Measurements from ENCODE around the gene MORN5. TPM values are rescaled to one million over a fixed set of nuclear protein-coding genes. Genes with fewer than 3 reads are reported as not detected.

The MORN5 gene
- total and polyA plus RNA-seq, 9 of the 15 experiments (the other 6 are each of a cell fraction or from before 2014, with no cell fraction given), result not detected

- peak overlapping the region; percentile 41; the same call in 1 of the 2 replicates for H3K4me2 ChIP-seq (ENCODE audit: insufficient read depth, low read length)
- H3K9me1 ChIP-seq (ENCODE audit: control insufficient read depth, insufficient read depth, low read length), result no peaks in the 10 kb centered on the region
- TF ChIP-seq SOX6 (IDR thresholded peaks at IDR 0.05), result no peak
- no peak for TF ChIP-seq PTBP1 (IDR thresholded peaks at IDR 0.05; ENCODE audit: low read depth, low read length)
- no peak for TF ChIP-seq KDM2B (CRISPR knock-in tag; IDR thresholded peaks at IDR 0.05)
- TF ChIP-seq MCM5 (IDR thresholded peaks at IDR 0.05; ENCODE audit: low read depth), result no peak
- TF ChIP-seq CAMTA2 (CRISPR knock-in tag; conservative IDR thresholded peaks at IDR 0.05), result no peak
- no peak for TF ChIP-seq SNIP1 (IDR thresholded peaks at IDR 0.05; ENCODE audit: low read depth)
- TF ChIP-seq ZBTB33 (CRISPR knock-in tag; IDR thresholded peaks at IDR 0.05), result peak; percentile 77; the same call in 1 of the 2 replicates
- no peak for TF ChIP-seq RCOR1 (IDR thresholded peaks at IDR 0.05; ENCODE audit: borderline replicate concordance in 1 of 2, low read depth in 2 of 2, low read length in 2 of 2)
- no peak for TF ChIP-seq ZNF197 (CRISPR knock-in tag; IDR thresholded peaks at IDR 0.05; ENCODE audit: low read depth)
- no TSS peak for BruUV-seq (replicated peaks)
- WGBS (ENCODE audit: insufficient coverage, low coverage, missing lambda C conversion rate), result 66% methylated on average over 11 of the region's 27 CpGs
- in situ Hi-C loops (cut with MboI), result loop anchor here (10.0 kb wide), 1 partner anchor 1956 kb away; no protein-coding TSS in a partner anchor
- H3K9ac ChIP-seq (ENCODE audit: insufficient read depth in 1 of 2, low read depth in 2 of 2, low read length in 2 of 2), result no peak overlapping the region
- FAIRE-seq, result no peak
- ChIA-PET POLR2A (no interaction called here), CTCF (ENCODE audit: low intra/inter-chr PET ratio) (no interaction called here)
- no peaks in the 10 kb centered on the region for H3K79me2 ChIP-seq (ENCODE audit: control insufficient read depth, insufficient read depth, low read length)
- peak overlapping the region; percentile 58 for H2AFZ ChIP-seq (ENCODE audit: low read depth, low read length)
- intact Hi-C loops (cut with micrococcal nuclease), result no loop called here
- no peak for DNase-seq (ENCODE audit: extremely low read depth in 1 of 4, low spot score in 3 of 4)
- no peak for ATAC-seq
- no peak overlapping the region for H3K4me3 ChIP-seq
- peaks cover 19 to 36% of the 10 kb centered on the region in 2 experiments for H3K4me1 ChIP-seq (replicated peaks in 1 of 2; ENCODE audit: control insufficient read depth in 2 of 2, insufficient read depth in 2 of 2, low read length in 2 of 2)
- H4K20me1 ChIP-seq (replicated peaks; ENCODE audit: control insufficient read depth, insufficient read depth, low read length), result no peaks in the 10 kb centered on the region
- no peaks in the 10 kb centered on the region for H3K36me3 ChIP-seq (ENCODE audit: control insufficient read depth, insufficient read depth, low read length)
- no peak overlapping the region for H3K27ac ChIP-seq (ENCODE audit: extremely low read depth, low read depth, low read length)
- H3K27me3 ChIP-seq (ENCODE audit: control insufficient read depth in 2 of 2, insufficient read depth in 2 of 2, low read length in 2 of 2), result no peaks in the 10 kb centered on the region
- peaks cover 2% of the 10 kb centered on the region; the same call in 1 of the 2 replicates for H3K9me3 ChIP-seq (replicated peaks; ENCODE audit: control insufficient read depth, insufficient read depth, low read depth, low read length)
These were observed 61.6 kb downstream of the MORN5 start for GRCh38 chr9:122221183-122221811.

Data from K562 (cell line).